NAMALWA (cell line): ENCODE results near the gene LAMA2.
A peak's percentile ranks its signal among the peaks of the same experiment; 100 is the strongest.

Source experiments
- DNase-seq: peaks from one replicate; pipeline ENCODE4 v3.0.0-alpha.2; 2015; ENCODE audit warnings: low spot score

LAMA2 gene

DNA sequence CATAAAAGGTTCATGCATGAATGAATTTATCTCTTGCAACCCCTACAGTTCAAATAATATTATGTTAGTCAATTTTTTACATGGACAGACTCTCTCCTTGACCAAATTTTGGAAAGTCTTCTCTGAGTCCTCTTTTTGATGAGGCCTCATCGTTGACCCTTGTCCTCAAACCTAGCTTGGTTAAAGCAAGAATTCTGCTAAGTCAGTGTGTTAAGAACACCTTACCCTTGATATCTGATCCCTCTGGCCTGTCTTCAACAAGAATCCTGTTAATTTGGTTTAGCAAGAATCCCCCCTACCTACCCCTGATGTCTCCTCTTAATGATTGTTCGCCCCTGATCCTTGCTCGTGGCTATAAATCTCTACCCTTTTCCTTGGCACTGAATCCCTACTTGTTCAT lies 301.4 kb downstream of the LAMA2 start:
- no peak for DNase-seq

DNA sequence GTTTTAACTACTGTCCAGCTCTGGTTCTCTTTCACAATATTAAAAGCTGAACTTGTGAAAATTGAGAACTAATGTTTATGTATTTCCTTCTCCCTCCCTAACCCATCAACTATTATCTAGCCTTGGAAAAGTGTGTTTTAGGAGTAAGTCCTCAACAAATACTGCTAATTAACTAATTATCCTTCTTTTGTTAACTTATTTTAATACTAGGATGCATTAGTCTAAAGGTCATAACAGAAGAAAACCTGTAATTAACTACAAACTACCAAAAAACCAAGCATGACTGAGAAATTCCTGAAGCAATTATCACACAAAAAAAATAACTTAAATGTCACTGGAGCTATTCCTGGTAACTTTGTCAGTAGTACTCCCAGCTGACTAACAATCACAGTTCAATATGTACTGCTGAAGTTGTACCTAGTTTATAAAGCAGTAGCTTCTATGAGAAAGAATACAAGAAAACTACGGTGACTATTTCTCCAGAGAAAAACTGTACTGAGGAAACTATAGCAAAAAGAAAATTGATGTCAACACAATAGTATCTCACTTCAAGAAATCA lies 301.9 kb downstream of the LAMA2 start:
- no peak for DNase-seq

DNA sequence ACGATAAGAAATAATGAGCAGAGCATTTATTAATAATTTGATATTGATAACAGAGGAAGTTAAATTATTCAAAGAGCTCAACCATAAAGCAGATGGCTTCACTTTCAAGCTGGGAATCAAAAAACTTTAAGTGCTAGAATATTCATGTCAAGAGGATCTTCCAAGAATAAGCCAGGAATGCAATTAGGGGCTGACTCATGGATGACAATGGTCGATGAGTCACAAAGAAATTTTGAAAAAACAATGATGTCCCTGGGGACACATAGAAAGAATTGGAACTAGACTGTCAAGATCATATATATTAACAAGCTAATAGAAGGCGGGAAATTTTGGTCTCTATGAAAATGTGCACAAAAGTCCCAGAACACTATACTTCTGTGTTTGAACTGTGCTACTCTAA lies 304.1 kb downstream of the LAMA2 start:
- DNase-seq = no peak

DNA sequence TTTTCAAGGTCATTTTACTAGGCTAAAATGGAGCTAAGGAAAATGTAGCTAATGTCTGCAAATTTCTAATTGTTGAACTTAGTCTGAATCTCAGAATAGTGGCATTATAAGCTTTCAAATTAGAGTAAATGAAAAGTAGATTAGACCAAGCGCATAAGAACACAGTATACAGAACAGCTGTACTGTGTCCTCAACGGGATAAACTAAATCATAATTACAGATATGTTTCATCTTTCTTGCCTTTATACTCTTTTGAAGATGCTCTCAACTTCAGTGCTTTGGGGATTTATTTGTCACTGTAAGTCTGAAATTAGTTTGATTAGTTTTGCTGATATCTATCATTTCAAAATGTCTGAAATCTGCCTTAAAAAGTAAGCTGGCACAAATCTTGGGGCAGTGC lies 305.4 kb downstream of the LAMA2 start:
- no peak for DNase-seq

DNA sequence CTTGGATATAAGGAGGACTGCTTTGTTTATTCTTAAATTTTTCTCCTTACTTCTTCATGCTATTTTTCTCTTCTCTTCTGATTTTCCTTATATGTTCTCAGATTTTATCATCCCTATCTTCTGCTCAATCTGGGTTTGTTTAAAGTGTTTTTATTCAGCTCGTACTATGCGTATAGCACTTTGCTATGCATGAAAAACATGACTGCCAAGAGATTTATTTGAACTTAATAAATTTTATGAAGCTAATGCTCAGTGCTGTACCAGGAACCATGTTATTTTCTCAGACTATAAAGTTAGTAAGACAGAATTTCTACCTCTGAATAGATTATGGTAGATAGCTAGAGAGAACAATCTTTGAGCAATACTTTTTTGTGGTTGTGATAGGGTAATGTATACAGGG lies 305.9 kb downstream of the LAMA2 start:
- DNase-seq = no peak

DNA sequence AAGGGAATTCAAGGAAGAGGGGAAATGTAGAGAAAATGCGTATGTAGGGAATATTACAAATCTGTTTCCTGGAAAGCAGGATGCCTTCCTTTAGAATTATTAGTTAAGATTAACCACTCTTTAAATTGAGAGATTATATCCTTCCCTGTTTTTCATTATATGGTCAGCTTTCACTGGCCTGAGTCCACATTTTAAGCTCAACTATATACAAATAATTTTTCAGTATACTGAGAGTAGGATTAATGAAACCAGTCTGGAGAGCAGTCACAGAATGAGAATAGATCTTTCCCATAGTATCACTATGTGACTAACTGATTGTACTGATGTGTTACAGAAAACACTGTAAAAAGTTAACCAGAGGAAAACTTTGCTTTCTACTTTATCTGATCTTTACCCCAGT lies 306.3 kb downstream of the LAMA2 start:
- DNase-seq = no peak

DNA sequence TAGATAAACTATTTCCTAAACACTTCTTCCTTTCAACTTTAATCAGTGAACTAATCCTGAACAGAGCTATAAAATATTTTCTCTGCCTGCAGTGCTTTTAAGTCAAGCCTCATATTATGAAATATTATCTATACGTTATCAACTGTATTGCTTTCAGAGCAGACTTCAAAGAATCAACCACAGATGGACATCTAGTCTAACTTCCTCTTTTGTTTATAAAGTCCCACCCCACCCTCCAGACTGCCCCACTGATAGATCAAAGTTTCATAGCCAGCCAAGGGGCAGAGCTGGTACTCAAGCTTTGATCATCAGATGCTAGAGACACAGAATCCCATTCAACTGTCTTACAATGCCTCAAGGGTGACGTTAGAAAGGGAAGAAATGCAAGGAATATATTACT lies 308.3 kb downstream of the LAMA2 start:
- peak; percentile 4 for DNase-seq

DNA sequence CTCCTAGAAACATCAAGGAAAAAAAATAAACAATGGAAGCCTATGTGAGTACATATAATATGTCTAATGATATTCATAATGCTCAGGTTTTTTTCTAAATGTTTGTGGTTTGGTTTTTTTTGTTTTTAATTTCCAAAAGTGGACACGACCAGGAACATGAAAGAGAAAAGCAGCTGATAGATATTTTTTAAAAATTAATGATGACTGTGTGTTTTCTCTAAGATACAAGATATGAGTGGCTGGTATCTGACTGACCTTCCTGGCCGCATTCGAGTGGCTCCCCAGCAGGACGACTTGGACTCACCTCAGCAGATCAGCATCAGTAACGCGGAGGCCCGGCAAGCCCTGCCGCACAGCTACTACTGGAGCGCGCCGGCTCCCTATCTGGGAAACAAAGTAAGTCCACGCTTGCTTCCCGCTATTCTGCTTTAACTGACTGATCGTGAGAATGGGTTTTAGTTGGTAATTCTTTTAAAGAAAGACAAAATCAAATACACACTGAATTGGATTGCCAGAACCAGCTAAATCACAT lies 309.6 kb downstream of the LAMA2 start:
- DNase-seq = no peak

DNA sequence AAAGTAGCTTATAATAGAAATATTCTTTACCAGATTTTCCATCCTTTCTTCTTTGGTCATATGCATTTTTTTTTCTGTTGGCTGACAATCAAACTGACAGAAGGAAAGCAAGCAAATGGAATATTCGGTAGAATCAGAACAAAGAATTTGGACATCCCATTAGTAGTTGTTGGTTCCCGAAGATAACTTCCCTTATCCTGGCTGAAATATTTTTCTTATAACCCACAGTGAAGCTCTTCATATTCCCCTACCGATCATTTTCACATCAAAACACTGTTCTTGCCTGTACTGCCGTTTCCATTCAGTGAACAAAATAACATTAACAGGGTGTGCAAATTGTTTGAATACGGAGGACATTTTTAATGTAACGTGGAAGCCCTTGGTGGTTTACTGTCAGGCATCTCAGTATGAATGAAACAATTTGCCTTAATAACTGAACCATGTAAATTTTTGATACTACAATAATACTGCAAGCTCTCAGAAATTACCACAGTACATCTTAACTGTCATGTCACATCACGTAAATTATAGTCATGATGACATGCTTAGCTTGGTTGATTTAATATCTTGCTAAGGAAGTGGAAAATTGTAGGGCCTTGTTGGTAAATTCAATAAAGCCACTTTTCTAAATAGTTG lies 311.5 kb downstream of the LAMA2 start:
- DNase-seq = no peak

DNA sequence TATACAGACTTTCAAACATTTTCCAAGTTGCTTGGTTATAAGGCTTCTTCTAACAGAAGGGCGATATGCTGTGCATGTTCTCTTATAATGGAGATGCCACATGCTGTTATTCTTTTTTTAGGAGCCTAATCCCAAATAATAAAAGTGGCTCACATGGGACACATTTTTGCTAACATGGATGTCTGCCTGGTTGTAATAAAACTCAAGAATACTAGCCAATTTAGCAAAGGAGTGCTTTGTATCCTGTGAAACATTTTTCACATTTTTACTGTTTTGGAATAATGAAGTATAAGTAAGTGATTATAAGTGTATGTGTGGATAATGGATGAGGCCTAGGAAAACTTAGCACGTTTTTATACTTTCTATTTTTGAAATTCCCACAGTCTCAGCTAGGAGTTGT lies 312.2 kb downstream of the LAMA2 start:
- no peak for DNase-seq

DNA sequence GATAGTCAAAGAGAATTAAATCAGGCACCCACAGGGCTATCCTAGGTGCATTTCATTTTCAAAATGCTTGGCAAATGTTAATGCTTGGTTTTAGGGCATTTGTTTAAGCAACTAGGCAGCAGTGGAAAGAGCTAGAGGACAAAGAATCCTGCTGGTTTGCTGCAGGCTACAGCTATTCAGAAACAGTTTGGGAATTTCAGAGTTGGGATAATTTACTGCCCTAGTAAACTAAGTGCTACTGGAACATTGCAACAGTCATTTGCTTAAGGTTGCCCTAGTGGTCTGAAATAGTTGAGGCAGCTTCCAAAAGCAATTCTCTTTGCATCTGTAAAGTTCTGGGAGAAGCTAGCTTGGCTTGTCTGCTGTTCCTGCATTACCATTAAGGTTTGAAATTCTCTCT lies 312.7 kb downstream of the LAMA2 start:
- DNase-seq = no peak

DNA sequence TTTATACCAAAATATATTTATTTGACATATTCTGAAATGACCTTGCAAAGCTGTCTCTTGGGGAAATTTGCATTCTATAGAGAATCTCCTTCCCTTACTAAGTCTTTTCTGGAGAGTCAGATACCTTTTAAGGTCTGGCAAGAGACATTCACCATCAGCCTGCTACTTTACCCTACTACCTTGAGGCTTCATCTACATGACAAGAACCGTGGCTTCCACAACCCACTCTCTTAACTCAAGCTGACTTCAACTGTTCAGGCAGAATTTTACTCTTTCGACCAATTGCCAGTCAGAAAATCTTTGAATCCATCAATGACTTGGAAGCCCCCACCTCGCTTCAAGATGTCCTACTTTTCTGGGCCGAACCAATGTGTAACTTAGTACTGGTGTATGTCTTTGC lies 314.2 kb downstream of the LAMA2 start:
- no peak for DNase-seq

DNA sequence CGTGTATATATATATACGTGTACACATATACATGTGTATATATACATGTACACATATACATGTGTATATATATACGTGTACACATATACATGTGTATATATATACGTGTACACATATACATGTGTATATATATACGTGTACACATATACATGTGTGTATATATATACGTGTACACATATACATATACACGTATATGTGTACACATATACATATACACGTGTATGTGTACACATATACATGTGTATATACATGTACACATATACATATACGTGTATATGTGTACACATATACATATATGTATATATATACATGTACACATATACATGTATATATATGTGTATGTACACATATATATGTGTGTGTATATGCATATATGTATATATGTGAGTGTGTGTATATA lies 317.2 kb downstream of the LAMA2 start:
- no peak for DNase-seq

DNA sequence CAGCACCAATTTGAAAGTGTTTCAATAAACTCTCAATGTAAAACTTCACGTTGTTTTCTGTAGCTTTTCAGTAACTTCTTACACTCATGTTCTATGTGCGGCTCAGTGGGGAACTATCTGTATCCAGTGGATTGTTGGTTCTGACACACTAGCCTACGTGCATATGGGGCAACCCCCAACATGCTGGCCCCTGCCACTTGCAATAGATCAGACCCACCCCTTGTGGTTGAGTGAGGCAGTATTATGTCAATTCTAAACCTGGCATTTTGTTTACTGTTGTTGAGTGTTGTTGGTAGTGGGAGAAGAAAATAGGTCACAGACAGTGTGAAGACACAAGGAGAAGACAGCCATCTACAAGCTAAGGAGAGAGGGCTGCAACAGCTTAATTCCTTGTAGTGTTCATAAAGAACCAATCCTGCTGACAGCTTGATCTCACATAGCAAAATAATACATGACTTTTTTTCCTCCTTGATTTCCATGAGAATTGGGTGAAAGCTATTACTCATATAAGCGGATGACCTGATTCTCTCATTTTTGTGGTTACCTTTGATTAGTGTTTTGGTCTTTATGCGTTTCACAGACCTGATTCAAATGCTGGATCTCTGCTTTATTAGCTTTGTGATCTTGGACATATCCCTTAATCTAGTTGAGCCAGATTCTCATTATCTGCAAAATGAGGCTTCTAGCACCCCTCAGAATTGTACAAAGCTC lies 320.4 kb downstream of the LAMA2 start:
- DNase-seq = no peak

DNA sequence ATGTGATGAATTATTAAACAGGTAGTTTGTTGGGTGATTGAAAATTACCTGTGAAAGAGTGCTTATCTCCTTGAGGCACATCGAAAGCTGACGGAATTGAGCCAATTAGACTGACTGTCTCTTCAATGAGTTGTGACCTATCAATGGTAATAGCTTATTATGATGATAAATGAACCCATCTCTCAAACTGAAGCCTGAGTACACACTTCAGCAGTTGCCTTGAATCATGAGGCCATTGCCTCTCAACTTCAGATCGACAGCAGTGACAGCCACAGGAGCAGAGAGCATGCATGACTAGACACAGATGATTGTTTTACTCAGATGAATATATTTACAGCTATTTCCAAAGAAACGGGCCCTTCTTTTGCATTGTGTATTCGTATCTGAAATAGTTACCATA lies 323.9 kb downstream of the LAMA2 start:
- no peak for DNase-seq

DNA sequence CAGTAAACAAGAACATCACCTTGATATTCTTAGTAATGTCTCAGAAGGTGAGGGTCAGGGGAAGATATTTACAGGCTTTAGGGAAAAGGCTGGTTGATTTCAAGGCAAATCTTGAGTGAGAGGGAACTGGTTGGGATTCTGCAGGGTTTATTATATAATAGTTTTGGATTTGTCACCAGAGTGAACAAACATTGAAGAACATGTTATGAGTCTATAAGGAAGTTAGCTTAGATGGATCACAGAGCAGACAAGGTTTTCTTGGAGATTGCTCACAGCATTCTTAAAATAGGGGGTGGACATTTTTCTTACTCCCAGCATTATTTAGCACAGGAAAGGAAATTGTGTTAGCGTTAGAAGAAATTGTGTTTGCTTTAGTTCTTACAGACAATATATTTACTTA lies 324.9 kb downstream of the LAMA2 start:
- DNase-seq = no peak

DNA sequence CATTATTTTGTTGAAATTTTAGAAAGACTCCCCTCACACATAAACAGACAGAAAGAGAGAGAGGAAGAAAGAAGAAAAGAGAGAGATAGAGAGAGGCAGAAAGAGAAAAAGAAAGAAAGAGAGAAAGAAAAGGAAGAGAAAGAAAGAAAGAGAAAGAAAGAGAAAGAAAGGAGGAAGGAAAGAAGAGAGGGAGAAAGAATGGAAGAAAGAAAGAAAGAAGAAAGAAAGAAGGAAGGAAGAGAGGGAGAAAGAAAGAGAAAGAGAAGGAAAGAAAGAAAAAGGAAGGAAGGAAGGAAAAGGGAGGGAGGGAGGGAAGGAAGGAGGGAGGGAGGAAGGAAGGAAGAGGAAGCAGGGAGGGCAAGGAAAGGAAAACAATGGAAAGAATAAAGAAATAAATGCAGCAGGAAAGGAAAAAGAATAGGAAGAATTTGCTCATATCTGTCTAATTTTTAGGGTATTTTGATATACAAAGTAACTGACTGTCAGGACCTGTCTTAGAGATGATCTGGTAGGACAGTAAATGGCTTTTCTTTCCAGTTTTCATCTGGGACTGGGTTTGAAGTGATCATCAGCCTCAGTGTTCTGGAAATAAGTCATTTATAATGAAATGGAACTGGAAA lies 325.6 kb downstream of the LAMA2 start:
- DNase-seq = no peak

DNA sequence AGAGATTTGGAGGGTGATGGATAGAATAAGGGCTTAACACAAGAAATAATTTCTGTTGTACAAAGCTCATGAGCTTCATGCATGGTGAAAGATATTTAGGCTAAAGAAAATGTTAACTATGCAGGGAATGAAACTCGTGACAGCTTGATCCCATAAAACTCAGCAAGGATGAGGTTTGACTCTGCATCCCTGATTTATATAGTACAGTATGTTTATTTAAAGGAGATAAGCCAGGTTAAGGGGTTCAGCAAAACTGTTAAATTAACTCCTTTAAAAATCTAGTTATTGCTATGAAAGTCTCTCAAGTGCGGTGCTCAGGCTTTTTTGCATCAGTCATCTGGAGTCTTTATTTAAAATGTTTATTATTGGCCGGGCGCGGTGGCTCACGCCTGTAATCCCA lies 326.4 kb downstream of the LAMA2 start:
- DNase-seq = no peak

DNA sequence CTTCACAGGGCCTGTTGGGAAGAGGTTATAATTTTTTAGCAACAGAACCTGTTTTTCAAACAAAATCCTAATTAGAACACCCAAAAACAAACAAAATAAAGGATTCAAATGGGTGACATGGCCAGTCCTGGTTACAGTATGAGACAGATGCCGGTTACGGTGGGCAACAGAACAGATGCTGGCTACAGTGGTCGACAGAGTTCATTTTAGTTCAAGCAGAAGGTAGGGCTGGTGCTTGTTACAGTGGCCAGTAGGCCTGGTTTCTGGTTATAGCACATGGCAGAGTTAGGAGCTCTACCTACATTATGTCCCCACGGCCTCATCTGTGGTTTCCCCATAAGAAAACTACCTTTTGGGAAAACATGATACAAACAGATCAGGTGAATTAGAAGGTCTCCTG lies 327.7 kb downstream of the LAMA2 start:
- DNase-seq = no peak

DNA sequence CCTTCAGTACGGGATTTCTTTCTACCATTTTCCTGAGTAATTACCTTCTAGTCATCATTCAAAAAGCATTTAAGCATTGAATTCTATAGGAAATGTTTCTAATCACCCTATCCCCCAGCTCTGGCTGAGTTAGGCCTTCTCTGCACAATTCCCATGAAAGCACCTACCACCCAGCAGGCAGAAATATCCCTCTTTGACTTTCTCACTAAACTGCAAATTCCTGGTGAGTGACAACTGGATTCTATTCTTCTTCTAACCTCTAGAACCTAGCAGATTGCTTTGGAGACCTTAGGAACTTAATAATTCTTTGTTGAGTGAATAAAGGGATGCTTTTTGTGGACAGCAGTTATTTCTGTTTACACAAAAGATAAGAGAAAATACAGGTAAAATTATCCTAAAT lies 328.7 kb downstream of the LAMA2 start:
- DNase-seq = no peak

DNA sequence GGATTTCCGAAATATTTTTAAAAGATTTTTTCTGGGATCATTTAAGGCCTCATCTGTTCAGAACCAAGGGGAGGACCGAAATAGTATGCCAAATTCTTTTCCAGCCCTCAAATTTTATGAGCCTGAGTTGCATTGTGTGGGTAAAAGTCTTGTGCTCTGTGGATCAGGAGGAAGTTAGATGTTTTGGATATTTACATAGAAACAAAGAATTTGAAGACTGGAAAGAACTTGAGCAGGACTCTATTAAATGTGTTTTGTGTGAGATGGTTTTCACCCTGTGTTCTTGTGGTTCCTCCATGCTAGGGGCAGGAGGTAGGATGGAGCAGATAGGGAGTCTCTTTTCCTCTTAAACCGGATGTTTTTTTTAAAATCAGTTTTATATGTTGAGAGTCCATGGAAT lies 329.1 kb downstream of the LAMA2 start:
- no peak for DNase-seq

DNA sequence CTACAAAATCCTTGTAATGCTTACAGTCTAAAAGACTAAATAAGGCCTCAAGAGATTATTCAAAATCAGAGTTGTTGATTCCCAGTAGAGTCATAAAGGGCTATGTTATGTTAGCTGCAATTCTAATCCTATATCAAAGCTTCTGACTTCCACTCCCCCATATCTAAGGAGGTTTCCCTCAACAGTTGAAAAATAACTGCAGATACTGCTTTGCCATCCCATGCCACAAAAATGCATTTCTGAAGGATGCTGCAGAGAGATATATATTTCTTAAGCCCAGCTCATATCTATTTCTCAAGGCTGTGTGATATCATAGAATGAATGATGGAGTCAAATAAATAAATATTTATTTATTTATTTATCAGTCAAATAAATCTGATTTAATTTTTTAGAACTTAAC lies 332.3 kb downstream of the LAMA2 start:
- no peak for DNase-seq

DNA sequence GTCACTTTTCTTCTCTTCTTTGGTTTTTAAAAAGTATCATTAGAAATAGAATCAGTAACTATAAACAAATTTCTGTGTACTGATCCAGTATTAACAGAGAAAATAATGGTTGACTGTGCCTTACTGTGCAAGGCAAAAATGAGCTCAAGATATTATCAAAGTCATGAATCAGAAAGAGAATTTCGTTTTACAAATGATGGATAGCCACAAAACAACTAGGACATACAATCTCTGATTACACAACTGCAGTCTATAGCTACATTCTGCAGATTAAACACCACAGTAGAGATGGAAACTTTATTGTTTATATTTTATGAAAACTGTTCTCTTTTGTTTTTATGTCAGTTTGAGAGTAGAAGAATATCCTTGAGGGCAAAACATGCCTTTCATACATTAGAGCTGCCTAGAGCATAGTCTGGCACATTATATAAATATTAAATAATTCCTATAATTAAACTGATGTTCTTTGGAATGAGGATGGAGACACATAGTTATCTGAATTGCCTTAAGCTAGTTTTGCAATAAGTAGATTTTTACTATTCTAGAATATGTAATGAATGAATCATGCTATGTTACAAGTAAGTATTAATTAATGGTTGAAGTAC lies 333.1 kb downstream of the LAMA2 start:
- DNase-seq = no peak
